ENCODE measurements around the gene CTNNB1. TPM values are rescaled to one million over a fixed set of nuclear protein-coding genes. Genes with fewer than 3 reads are reported as not detected.

CTNNB1 gene
- 766 and 1,077 TPM in 2 replicates for total RNA-seq

DNA sequence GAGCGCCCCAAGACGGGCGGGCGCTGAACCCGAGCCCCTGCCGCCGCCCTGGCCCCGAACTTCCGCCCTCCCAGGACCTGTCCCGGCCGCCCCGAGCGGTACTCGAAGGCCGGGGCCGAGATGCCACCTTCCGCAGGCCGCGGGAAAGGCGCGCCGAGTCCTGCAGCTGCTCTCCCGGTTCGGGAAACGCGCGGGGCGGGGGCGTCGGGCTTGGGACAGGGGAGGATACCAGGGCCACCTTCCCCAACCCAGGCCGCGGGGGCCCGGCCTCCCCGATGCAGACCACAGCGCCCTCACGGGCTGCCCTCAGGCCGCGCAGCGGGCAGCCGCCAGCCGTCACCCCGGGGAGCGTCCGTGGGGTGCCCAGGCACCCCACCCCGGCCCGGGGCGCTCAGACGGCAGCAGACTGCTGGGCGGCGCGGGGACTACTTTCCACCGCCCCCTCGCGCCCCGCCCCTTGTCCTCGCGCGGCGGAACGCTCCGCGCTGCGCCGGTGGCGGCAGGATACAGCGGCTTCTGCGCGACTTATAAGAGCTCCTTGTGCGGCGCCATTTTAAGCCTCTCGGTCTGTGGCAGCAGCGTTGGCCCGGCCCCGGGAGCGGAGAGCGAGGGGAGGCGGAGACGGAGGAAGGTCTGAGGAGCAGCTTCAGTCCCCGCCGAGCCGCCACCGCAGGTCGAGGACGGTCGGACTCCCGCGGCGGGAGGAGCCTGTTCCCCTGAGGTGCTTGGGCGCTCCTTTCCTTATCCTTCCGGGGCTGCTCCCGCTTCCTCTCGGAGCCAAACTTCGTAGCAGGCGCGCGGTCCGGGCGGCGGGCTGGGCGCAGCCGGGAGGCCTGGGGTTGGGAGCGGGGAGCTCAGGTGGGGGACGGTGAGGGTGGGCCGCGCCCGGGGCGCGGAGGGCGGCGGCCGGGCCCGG lies at the start of gene CTNNB1:
TSS of gene CTNNB1 (plus strand) at position 556 of the 916 bp plus-strand sequence. CDS start 24,564 bp downstream, outside the sequence.

Small RNA genes within 50 kb of the gene (small RNA-seq; reads per million reads assigned to genes)
- gene MRPS31P1 (ENCODE audit: low replicate concordance) = not detected

All from placental pericyte (primary cell).